Activated naive CD8-positive, alpha-beta T cell treated with anti-CD3 and anti-CD28 coated beads for 36 hours (primary cell): ENCODE measurements around the gene CDC34. TPM values are rescaled to one million over a fixed set of nuclear protein-coding genes. Genes with fewer than 3 reads are reported as not detected.
"Not testable (repeated sequence)": the region's sequence is repeated elsewhere in the genome, so short reads cannot be mapped to it uniquely, and the experiment has no call there.

Source experiments
- DNase-seq: peaks from one replicate; pipeline ENCODE4 v3.0.0; 2021
- H3K27ac Mint-ChIP-seq: one replicate; pipeline ENCODE4 v1.8.0; 2022; ENCODE audit warnings: mild to moderate bottlenecking, moderate library complexity, mixed read lengths
- H3K27me3 Mint-ChIP-seq: one replicate; pipeline ENCODE4 v1.8.0; 2022; ENCODE audit warnings: mild to moderate bottlenecking, mixed read lengths
- H3K36me3 Mint-ChIP-seq: one replicate; pipeline ENCODE4 v1.8.0; 2021; ENCODE audit warnings: mild to moderate bottlenecking, mixed read lengths
- H3K4me1 Mint-ChIP-seq: one replicate; pipeline ENCODE4 v1.8.0; 2021; ENCODE audit warnings: mixed read lengths
- H3K4me3 Mint-ChIP-seq: one replicate; pipeline ENCODE4 v1.8.0; 2022; ENCODE audit warnings: mild to moderate bottlenecking, moderate library complexity, mixed read lengths
- H3K9me3 Mint-ChIP-seq: one replicate; pipeline ENCODE4 v1.8.0; 2022; ENCODE audit warnings: mixed read lengths
- total RNA-seq, 2 experiments: library from RNA; stranded (reverse); gene quantifications; one replicate each; pipeline ENCODE4 v1.2.3, GENCODE V29; 2021

Gene CDC34
- total RNA-seq, 2 experiments from 2014 or later: 46.5 to 48.8 TPM

GRCh38 chr19:579111-579841, 47.7 kb downstream of the CDC34 start:
- no peak for DNase-seq
- Mint-ChIP-seq H3K36me3 (peaks cover 1% of the 10 kb centered on the region), H3K27ac (no peak overlapping the region), H3K27me3 (no peaks in the 10 kb centered on the region), H3K9me3 (no peaks in the 10 kb centered on the region), H3K4me1 (peaks cover 7% of the 10 kb centered on the region), H3K4me3 (no peak overlapping the region)

DNA sequence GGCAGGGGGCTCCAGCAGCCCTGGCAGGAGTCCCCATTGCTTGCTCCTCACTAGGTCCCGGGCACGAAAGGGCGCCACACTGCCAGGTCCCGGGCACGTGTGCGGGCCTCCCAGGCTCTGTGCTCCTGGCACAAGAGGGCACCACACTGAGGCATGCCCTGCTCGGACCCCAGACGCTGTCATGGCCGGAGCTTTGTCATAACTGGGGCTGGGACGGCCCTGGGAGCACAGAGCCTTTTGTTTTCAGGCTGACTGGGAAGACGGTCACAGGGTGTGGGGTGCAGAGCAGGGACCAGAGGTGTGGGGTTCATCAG, 48.2 kb downstream of the CDC34 start:
- H3K27me3 Mint-ChIP-seq: no peaks in the 10 kb centered on the region
- no peaks in the 10 kb centered on the region for H3K9me3 Mint-ChIP-seq
- no peak overlapping the region for H3K4me3 Mint-ChIP-seq
- H3K36me3 Mint-ChIP-seq: peaks cover 1% of the 10 kb centered on the region
- peaks cover 7% of the 10 kb centered on the region for H3K4me1 Mint-ChIP-seq
- DNase-seq: no peak
- H3K27ac Mint-ChIP-seq: no peak overlapping the region

GRCh38 chr19:580274-580835, 48.8 kb downstream of the CDC34 start:
- no peak for DNase-seq
- no peaks in the 10 kb centered on the region for H3K27me3 Mint-ChIP-seq
- H3K4me1 Mint-ChIP-seq: peaks cover 3% of the 10 kb centered on the region
- peaks cover 1% of the 10 kb centered on the region for H3K36me3 Mint-ChIP-seq
- no peaks in the 10 kb centered on the region for H3K9me3 Mint-ChIP-seq
- H3K4me3 Mint-ChIP-seq: no peak overlapping the region
- no peak overlapping the region for H3K27ac Mint-ChIP-seq

DNA sequence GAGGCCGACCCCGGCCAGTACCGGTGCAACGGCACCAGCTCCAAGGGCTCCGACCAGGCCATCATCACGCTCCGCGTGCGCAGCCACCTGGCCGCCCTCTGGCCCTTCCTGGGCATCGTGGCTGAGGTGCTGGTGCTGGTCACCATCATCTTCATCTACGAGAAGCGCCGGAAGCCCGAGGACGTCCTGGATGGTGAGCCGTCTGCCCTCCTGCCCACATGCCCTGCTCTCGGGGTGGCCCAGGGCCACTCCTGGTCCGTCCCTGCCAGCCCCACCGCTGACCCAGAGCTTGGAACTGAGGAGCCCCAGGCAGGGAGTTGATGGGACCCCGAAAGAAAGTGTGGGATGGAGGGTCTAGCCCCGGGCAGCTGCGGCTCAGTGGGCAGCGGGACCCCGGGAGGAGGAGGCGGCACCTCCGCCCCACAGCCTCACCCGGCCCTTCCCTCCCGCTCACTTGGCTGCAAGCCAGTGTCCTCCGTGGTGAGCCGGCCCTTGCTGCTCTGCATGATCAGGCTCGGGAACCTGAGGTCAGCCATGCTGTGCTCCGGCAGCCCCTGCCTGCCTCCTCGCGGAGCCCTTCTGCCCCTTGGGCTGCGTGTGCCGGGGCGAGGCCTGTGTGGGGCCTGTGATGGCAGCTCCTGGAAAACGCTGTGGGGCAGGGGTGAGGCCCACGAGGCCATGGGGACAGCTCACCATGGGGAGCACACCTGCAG, 50.0 kb downstream of the CDC34 start:
- no peak overlapping the region for H3K27ac Mint-ChIP-seq
- peaks cover 9% of the 10 kb centered on the region for H3K27me3 Mint-ChIP-seq
- H3K9me3 Mint-ChIP-seq: no peaks in the 10 kb centered on the region
- DNase-seq: no peak
- peaks cover 3% of the 10 kb centered on the region for H3K4me1 Mint-ChIP-seq
- H3K4me3 Mint-ChIP-seq: no peak overlapping the region
- peaks cover 1% of the 10 kb centered on the region for H3K36me3 Mint-ChIP-seq

- Mint-ChIP-seq H3K27me3 (peaks cover 9% of the 10 kb centered on the region), H3K4me1 (peaks cover 3% of the 10 kb centered on the region), H3K4me3 (no peak overlapping the region), H3K27ac (no peak overlapping the region), H3K36me3 (peaks cover 1% of the 10 kb centered on the region), H3K9me3 (no peaks in the 10 kb centered on the region)
- DNase-seq: no peak
Measured at GRCh38 chr19:582497-583197, 51.1 kb downstream of the CDC34 start.

DNA sequence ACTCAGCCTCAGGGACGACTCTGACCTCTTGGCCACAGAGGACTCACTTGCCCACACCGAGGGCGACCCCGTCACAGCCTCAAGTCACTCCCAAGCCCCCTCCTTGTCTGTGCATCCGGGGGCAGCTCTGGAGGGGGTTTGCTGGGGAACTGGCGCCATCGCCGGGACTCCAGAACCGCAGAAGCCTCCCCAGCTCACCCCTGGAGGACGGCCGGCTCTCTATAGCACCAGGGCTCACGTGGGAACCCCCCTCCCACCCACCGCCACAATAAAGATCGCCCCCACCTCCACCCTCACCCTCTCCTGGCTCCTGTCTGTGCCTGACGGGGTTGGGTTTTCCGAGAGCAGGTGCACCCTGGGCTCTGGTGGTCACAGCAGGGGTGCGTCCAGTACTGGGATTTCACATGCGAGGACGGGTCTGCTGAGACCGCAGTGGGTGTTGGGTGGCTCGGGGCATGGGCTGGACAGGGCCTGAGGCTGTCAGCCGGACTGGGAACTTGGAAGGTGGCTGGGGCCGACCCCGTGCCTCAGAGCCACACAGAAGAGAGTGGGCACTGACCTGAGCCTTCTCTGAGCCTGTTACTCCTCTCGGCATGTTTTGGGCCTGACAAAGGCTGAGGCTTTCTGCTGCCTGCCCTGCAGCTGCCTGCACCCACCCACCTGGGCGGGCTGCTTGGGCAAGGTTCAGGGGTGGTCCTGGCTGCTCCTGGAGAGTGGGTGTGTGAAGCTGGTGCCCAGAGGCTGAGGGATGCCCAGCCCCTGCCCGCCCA, 51.8 kb downstream of the CDC34 start:
- Mint-ChIP-seq H3K27ac (no peak overlapping the region), H3K4me3 (no peak overlapping the region), H3K4me1 (peaks cover 3% of the 10 kb centered on the region), H3K9me3 (no peaks in the 10 kb centered on the region), H3K36me3 (peaks cover 1% of the 10 kb centered on the region), H3K27me3 (peaks cover 15% of the 10 kb centered on the region)
- DNase-seq: no peak

DNA sequence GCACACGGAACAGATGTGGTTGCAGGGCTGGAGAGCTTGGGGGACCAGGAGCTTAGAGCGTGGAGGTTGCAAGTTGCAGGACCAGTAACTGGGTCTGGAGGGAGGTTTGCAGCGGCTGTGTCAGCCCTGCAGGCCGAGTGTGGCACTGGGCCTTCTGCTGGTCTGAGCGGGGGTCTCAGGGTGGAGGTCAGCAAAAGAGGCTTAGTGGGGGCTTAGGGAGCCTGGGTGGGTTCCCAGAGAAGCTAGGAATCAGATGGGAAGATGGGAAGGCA, 52.3 kb downstream of the CDC34 start:
- peaks cover 19% of the 10 kb centered on the region for H3K27me3 Mint-ChIP-seq

GRCh38 chr19:584240-585001, 52.9 kb downstream of the CDC34 start:
- Mint-ChIP-seq H3K4me3 (no peak overlapping the region), H3K27me3 (peaks cover 22% of the 10 kb centered on the region), H3K4me1 (peaks cover 5% of the 10 kb centered on the region), H3K36me3 (peaks cover 1% of the 10 kb centered on the region), H3K27ac (no peak overlapping the region), H3K9me3 (no peaks in the 10 kb centered on the region)
- DNase-seq: peak; percentile 73

More for the DNA sequence above, 52.3 kb downstream of the CDC34 start:
- Mint-ChIP-seq H3K9me3 (no peaks in the 10 kb centered on the region), H3K36me3 (peaks cover 1% of the 10 kb centered on the region), H3K27ac (no peak overlapping the region), H3K4me3 (peak overlapping the region; percentile 10), H3K4me1 (peaks cover 3% of the 10 kb centered on the region)
- DNase-seq: no peak

DNA sequence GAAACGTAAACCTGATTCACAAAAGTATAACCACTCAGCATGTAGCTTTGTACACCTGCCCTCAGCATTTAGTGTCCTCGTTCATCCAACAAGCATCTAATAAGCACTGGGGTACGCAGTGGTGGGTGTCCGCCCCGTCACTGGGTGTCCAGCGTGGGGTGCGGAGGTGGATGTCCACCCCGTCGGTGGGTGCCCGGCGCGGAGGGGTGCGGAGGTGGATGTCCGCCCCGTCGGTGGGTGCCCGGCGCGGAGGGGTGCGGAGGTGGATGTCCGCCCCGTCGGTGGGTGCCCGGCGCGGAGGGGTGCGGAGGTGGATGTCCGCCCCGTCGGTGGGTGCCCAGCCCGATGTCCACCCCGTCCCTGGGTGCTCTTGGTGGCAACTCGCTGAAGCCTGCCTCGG, 53.6 kb downstream of the CDC34 start:
- not testable (repeated sequence) for H3K36me3 Mint-ChIP-seq, H3K9me3 Mint-ChIP-seq, H3K27ac Mint-ChIP-seq, H3K4me3 Mint-ChIP-seq, DNase-seq, H3K4me1 Mint-ChIP-seq
- H3K27me3 Mint-ChIP-seq: peaks cover 22% of the 10 kb centered on the region

DNA sequence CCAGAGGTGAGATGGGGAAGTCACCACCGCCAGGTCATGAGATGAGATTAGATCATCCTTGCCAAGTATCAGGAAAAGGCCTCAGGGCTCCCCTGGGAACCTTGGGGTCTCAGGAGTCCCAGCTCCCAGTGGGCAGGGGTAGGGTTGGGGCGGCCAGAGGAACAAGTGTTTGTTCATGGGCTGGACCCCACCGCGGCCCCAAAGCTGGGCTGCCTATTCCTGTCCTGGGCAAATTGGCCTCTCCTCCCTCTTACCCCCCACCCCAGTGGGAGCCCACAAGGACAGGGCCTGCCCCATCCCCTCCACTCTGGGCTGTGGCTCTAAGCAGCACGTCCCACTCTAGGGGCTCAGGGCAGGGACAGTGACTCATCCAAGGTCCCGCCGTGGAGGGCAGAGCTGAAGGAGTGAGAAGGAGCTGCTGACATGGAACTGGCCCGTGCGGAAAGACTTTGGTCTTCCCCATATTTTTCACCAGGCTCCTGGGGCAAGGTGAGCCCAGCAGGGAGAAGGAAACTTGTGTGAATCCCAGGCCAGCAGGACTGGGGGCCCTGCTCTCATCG, 54.1 kb downstream of the CDC34 start:
- no peak for DNase-seq
- Mint-ChIP-seq H3K9me3 (no peaks in the 10 kb centered on the region), H3K4me1 (peaks cover 5% of the 10 kb centered on the region), H3K27ac (no peak overlapping the region), H3K36me3 (no peaks in the 10 kb centered on the region), H3K4me3 (no peak overlapping the region), H3K27me3 (peaks cover 25% of the 10 kb centered on the region)

DNA sequence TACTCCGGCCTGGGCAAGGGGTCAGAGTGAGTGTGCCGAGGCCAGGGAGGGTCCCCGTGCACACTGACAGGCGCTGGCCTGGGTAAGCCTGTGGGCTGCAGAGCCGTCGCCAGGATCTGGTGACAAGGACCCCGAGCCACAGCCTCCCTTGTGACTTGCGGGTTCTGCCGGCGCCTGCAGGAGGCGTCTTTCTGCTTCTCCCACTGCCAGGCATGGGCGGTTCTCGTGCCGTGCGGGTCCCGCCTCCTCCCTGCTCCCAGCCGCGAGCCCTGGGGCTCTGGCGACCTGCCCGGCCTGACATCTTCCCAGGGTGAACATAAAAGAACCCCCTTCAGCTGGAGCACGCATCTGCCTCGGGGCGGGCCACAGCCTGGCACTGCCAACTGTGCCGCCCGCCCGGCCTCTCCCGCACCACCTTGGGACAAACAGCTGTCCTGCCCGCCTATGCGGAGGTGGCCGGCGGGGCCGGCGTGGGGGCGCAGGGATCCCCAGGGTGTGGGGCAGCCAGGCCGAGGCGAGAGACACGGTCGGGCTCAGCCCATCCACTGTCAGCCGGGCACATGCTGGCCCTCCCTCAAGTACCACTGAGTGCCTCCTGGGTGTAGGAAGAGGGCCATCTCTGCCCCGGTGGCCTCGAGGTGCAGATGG, 56.7 kb downstream of the CDC34 start:
- no peak overlapping the region for H3K4me3 Mint-ChIP-seq
- peaks cover 5% of the 10 kb centered on the region for H3K4me1 Mint-ChIP-seq
- peak; percentile 78 for DNase-seq
- no peak overlapping the region for H3K27ac Mint-ChIP-seq
- no peaks in the 10 kb centered on the region for H3K36me3 Mint-ChIP-seq
- peaks cover 44% of the 10 kb centered on the region for H3K27me3 Mint-ChIP-seq
- H3K9me3 Mint-ChIP-seq: no peaks in the 10 kb centered on the region

DNA sequence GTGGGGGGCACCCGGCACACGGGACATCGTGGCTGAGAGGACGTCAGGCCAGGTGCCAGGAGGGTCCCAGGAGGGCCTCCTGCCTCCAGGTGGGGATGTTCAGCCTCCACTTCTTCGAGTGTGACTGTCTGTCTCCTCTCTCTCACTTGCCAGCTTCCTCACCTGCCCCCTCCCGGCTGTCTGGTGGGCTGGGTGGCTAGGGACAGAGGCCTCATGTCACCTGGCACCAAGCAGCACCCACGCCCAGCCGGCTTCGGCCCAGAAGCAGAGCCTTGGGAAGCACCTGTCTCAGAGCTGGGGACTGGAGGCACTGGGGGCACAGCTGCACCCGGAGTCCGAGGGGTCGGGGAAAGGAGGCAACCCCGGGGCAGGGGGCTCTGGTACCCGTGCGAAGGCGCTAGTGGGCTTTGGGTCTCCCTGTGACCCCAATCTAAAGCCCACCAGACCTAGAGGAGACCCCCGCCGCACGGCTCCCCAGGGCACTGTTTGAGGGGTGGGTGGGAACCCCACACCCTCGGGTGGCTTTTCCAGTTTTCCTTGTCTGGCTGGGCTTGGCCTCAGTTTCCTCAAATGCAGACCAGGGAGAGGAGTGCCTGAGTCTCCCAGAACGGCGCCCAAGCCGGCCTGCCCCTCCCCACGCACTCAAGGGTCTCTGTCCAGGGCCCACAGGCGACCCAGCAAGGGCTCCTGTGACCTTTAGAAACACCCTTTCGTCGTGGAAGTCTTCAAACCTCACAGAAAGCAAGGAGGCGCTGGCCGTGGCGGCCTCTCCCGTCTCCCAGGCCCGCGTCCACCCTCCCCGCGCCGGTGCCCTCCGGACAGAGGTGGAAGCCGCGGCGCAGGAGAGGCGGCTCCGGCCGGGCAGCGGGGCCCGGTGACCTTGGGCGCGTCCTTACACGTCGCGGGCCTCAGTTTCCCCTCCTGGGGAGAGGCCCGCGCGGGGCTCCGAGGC, 57.5 kb downstream of the CDC34 start:
- Mint-ChIP-seq H3K36me3 (no peaks in the 10 kb centered on the region), H3K9me3 (no peaks in the 10 kb centered on the region), H3K4me3 (no peak overlapping the region), H3K4me1 (peaks cover 2% of the 10 kb centered on the region), H3K27me3 (peaks cover 47% of the 10 kb centered on the region), H3K27ac (no peak overlapping the region)
- no peak for DNase-seq
